Mesenchymal stem cell (in vitro differentiated cells and primary cell): ENCODE data around the gene OR2T10. TPM values are rescaled to one million over a fixed set of nuclear protein-coding genes. Genes with fewer than 3 reads are reported as not detected.
"Not testable (repeated sequence)": the region's sequence is repeated elsewhere in the genome, so short reads cannot be mapped to it uniquely, and the experiment has no call there.

ENCODE experiments used
- DNase-seq: peaks from one replicate; pipeline ENCODE4 v3.0.0-alpha.2; 2013
- H2AFZ ChIP-seq: one replicate; pipeline ENCODE4 v1.6.1; 2013; ENCODE audit warnings: low read depth, mild to moderate bottlenecking, control low read depth, inconsistent platforms, low read length, moderate library complexity
- H2AK5ac ChIP-seq: 2 replicates; pipeline ENCODE4 v1.6.1; 2013; ENCODE audit warnings: low read length, moderate library complexity, mild to moderate bottlenecking, inconsistent platforms; ENCODE audit not compliant: severe bottlenecking
- H2BK120ac ChIP-seq: one replicate; pipeline ENCODE4 v1.6.1; 2013; ENCODE audit warnings: low read depth, mild to moderate bottlenecking, inconsistent platforms, low read length, moderate library complexity
- H2BK12ac ChIP-seq, 2 experiments: one replicate each; pipeline ENCODE4 v1.6.1; 2013; ENCODE audit warnings: inconsistent platforms in 2 of 2, low read length in 2 of 2, mild to moderate bottlenecking in 2 of 2, moderate library complexity in 2 of 2, control low read depth in 1 of 2
- H2BK15ac ChIP-seq: one replicate; pipeline ENCODE4 v1.6.1; 2013; ENCODE audit warnings: mild to moderate bottlenecking, low read depth, inconsistent platforms; ENCODE audit not compliant: poor library complexity, severe bottlenecking
- H2BK5ac ChIP-seq: 2 replicates; pipeline ENCODE4 v1.6.1; 2013; ENCODE audit warnings: low read depth, mild to moderate bottlenecking, low read length, control low read depth, inconsistent platforms; ENCODE audit not compliant: poor library complexity, severe bottlenecking
- H3K14ac ChIP-seq, 2 experiments: one replicate each; pipeline ENCODE4 v1.6.1; 2013; ENCODE audit warnings: inconsistent platforms in 2 of 2, low read length in 2 of 2, control low read depth in 1 of 2, mild to moderate bottlenecking in 1 of 2, moderate library complexity in 1 of 2
- H3K18ac ChIP-seq, 2 experiments: one replicate each; pipeline ENCODE4 v1.6.1; 2013; ENCODE audit warnings: inconsistent platforms in 2 of 2, low read length in 2 of 2, control low read depth in 1 of 2, low read depth in 1 of 2, mild to moderate bottlenecking in 1 of 2
- H3K23ac ChIP-seq, 2 experiments: one replicate each; pipeline ENCODE4 v1.6.1; 2013; ENCODE audit warnings: inconsistent platforms in 2 of 2, low read length in 2 of 2, mild to moderate bottlenecking in 2 of 2, moderate library complexity in 2 of 2, control low read depth in 1 of 2
- H3K27ac ChIP-seq: 2 replicates; pipeline ENCODE4 v1.5.1; 2013; ENCODE audit warnings: mild to moderate bottlenecking, moderate library complexity, low read length, control low read depth, inconsistent platforms; ENCODE audit not compliant: poor library complexity, severe bottlenecking
- H3K27me3 ChIP-seq, 2 experiments: 2 replicates each; pipeline versions ENCODE4 v1.6.1 to v1.7.0; 2013; ENCODE audit warnings: low read length in 2 of 2, mild to moderate bottlenecking in 2 of 2, moderate library complexity in 2 of 2, control low read depth in 1 of 2, inconsistent platforms in 1 of 2; ENCODE audit not compliant: control insufficient read depth in 1 of 2, insufficient read depth in 1 of 2
- H3K36me3 ChIP-seq, 2 experiments: 2 replicates each; pipeline versions ENCODE4 v1.6.1 to v1.7.0; 2013; ENCODE audit warnings: low read length in 2 of 2, control low read depth in 1 of 2, inconsistent platforms in 1 of 2, low read depth in 1 of 2, mild to moderate bottlenecking in 1 of 2; ENCODE audit not compliant: insufficient read depth in 2 of 2, control insufficient read depth in 1 of 2
- H3K4ac ChIP-seq, 2 experiments: one replicate each; pipeline ENCODE4 v1.6.1; 2013; ENCODE audit warnings: inconsistent platforms in 2 of 2, low read length in 2 of 2, mild to moderate bottlenecking in 2 of 2, moderate library complexity in 2 of 2, control low read depth in 1 of 2, low read depth in 1 of 2
- H3K4me1 ChIP-seq: 2 replicates; pipeline ENCODE4 v1.6.1; 2013; ENCODE audit warnings: low read depth, low read length, control low read depth; ENCODE audit not compliant: control insufficient read depth, insufficient read depth
- H3K4me2 ChIP-seq: 2 replicates; pipeline ENCODE4 v1.6.1; 2013; ENCODE audit warnings: low read length, mild to moderate bottlenecking, inconsistent platforms; ENCODE audit not compliant: poor library complexity, severe bottlenecking
- H3K4me3 ChIP-seq, 2 experiments: 2 replicates each; pipeline versions ENCODE4 v1.5.1 to v1.7.0; 2013; ENCODE audit warnings: low read length in 2 of 2, mild to moderate bottlenecking in 2 of 2, control low read depth in 1 of 2, low read depth in 1 of 2; ENCODE audit not compliant: insufficient read depth in 1 of 2
- H3K79me1 ChIP-seq: replicated peaks from 2 replicates; pipeline ENCODE4 v1.6.1; 2013; ENCODE audit warnings: mild to moderate bottlenecking, control low read depth, low read length, inconsistent platforms; ENCODE audit not compliant: poor library complexity, severe bottlenecking
- H3K9ac ChIP-seq: 2 replicates; pipeline ENCODE4 v1.7.0; 2013; ENCODE audit warnings: mild to moderate bottlenecking, low read length, moderate library complexity
- H3K9me3 ChIP-seq: 2 replicates; pipeline ENCODE4 v1.7.0; 2013; ENCODE audit warnings: mild to moderate bottlenecking, low read length; ENCODE audit not compliant: control insufficient read depth
- H4K8ac ChIP-seq: one replicate; pipeline ENCODE4 v1.6.1; 2013; ENCODE audit warnings: inconsistent platforms, mild to moderate bottlenecking, low read length, moderate library complexity
- H4K91ac ChIP-seq: one replicate; pipeline ENCODE4 v1.6.1; 2013; ENCODE audit warnings: mild to moderate bottlenecking, low read length, inconsistent platforms
- WGBS: methylation state at CpG from one replicate; pipeline ENCODE4 v1.1.7; 2013; ENCODE audit warnings: mixed read lengths; 5-methylcytosine and 5-hydroxymethylcytosine counted together
- polyA plus RNA-seq, 2 experiments: library from polyadenylated mRNA; stranded (reverse); fragments of 200-250 nt; gene quantifications; one replicate each; pipeline ENCODE4 v1.2.3, GENCODE V29; 2013

OR2T10 gene
- polyA plus RNA-seq (2013, experiment 1 of 2), result not detected
- not detected for polyA plus RNA-seq (2013, experiment 2 of 2)

GRCh38 chr1:248597589-248597988 lies at the start of gene OR2T10:
TSS of gene OR2T10 (minus strand) at chr1:248597700. CDS start at chr1:248593768, 3,932 bp downstream.
- Histone ChIP-seq H3K4me1 (no peaks in the 10 kb centered on the region), H3K18ac (no peak within 1 kb of the TSS), H4K91ac (no peak within 1 kb of the TSS), H3K79me1 (no peaks in the 10 kb centered on the region), H3K9ac (no peak within 1 kb of the TSS), H2AFZ (no peak within 1 kb of the TSS), H2BK15ac (no peak within 1 kb of the TSS), H2BK120ac (no peak within 1 kb of the TSS), H4K8ac (no peak within 1 kb of the TSS), H3K36me3 (no peaks in the 10 kb centered on the region), H3K4me2 (no peak within 1 kb of the TSS), H2BK12ac (no peak within 1 kb of the TSS), H3K27me3 (no peaks in the 10 kb centered on the region), H3K14ac (no peak within 1 kb of the TSS), H3K27ac (no peak within 1 kb of the TSS), H2AK5ac (no peak within 1 kb of the TSS), H2BK5ac (no peak within 1 kb of the TSS), H3K9me3 (peaks cover 3% of the 10 kb centered on the region), H3K4ac (no peak within 1 kb of the TSS), H3K4me3 (no peak within 1 kb of the TSS), H3K23ac (no peak within 1 kb of the TSS)
- DNase-seq, result no peak
- WGBS, result 87% methylated on average over 5 of the region's 6 CpGs

DNA sequence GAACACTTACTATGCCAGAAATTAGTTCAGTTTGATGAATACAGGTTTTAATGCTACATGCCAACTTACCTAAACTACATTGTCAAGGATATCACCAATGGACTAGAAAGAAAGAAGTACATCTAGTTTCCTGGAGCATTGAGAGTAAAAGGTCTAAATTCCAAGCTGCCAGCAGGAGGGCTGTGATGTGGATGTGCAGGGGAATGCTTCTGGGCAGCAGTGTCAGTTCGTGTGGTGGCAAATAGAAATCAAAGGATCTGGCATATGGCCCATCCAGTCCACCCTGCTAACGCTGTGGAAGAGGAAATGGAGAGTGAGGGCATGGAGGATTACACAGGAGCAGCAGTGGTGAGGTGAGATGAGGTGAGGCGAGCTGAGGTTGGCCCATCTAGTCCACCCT lies 47.7 kb upstream of the OR2T10 start, which contains the start of gene OR2T35:
Gene OR2T35 (minus strand): TSS at position 101 of the 400 bp plus-strand sequence. CDS start 6,020 bp downstream, outside the sequence.
- not testable (repeated sequence) for H3K4me3 ChIP-seq, H2BK120ac ChIP-seq, H3K4me2 ChIP-seq, H2AK5ac ChIP-seq, H3K14ac ChIP-seq, DNase-seq, H2BK5ac ChIP-seq, H2AFZ ChIP-seq, H3K23ac ChIP-seq, H4K91ac ChIP-seq, H3K27me3 ChIP-seq, H3K36me3 ChIP-seq, H2BK12ac ChIP-seq, H3K4ac ChIP-seq, H3K4me1 ChIP-seq, H3K9me3 ChIP-seq, H2BK15ac ChIP-seq, H3K79me1 ChIP-seq, H3K9ac ChIP-seq, H3K27ac ChIP-seq, H3K18ac ChIP-seq, H4K8ac ChIP-seq
- WGBS, result no CpG with 5 or more reads among the region's 3 CpGs

GRCh38 chr1:248642971-248643651 lies 45.6 kb upstream of the OR2T10 start:
- H3K9me3 ChIP-seq, H2AK5ac ChIP-seq, H3K9ac ChIP-seq, H3K4me1 ChIP-seq, H3K23ac ChIP-seq, H2AFZ ChIP-seq, H3K4me3 ChIP-seq, H3K4ac ChIP-seq, H3K18ac ChIP-seq, H4K8ac ChIP-seq, H2BK12ac ChIP-seq, H2BK15ac ChIP-seq, H3K36me3 ChIP-seq, H3K4me2 ChIP-seq, H2BK120ac ChIP-seq, H3K79me1 ChIP-seq, H4K91ac ChIP-seq, DNase-seq, H3K14ac ChIP-seq, H3K27ac ChIP-seq, H3K27me3 ChIP-seq, H2BK5ac ChIP-seq: not testable (repeated sequence)
- WGBS, result no CpG with 5 or more reads among the region's 4 CpGs

GRCh38 chr1:248641583-248641982 lies 44.1 kb upstream of the OR2T10 start:
- H3K79me1 ChIP-seq, H3K9ac ChIP-seq, H3K9me3 ChIP-seq, H4K91ac ChIP-seq, H3K14ac ChIP-seq, H3K4ac ChIP-seq, H3K36me3 ChIP-seq, H4K8ac ChIP-seq, H3K4me3 ChIP-seq, H2BK12ac ChIP-seq, H3K23ac ChIP-seq, H2AFZ ChIP-seq, H3K27ac ChIP-seq, H2BK15ac ChIP-seq, H3K27me3 ChIP-seq, H3K18ac ChIP-seq, H3K4me1 ChIP-seq, H2BK120ac ChIP-seq, H2AK5ac ChIP-seq, H2BK5ac ChIP-seq, H3K4me2 ChIP-seq, DNase-seq: not testable (repeated sequence)
- no CpG with 5 or more reads among the region's 5 CpGs for WGBS
